Testis (tissue), 5 donors: ENCODE results near the gene CHRD. TPM values are rescaled to one million over a fixed set of nuclear protein-coding genes. Genes with fewer than 3 reads are reported as not detected.
A peak's percentile ranks its signal among the peaks of the same experiment; 100 is the strongest.

Experiments used
- DNase-seq: peaks from one replicate; pipeline ENCODE4 v3.0.0-alpha.2; 2019
- H3K27ac ChIP-seq, 2 donors: fragments of 200-600 bp; sonication (generic); one replicate each; pipeline ENCODE4 v1.5.1; 2019
- H3K27me3 ChIP-seq: fragments of 200-600 bp; sonication (generic); one replicate; pipeline ENCODE4 v1.5.1; 2019
- H3K36me3 ChIP-seq: fragments of 200-600 bp; sonication (generic); one replicate; pipeline ENCODE4 v1.5.1; 2017; ENCODE audit warnings: low read depth; ENCODE audit errors: missing control alignments
- H3K4me1 ChIP-seq: fragments of 200-600 bp; sonication (generic); one replicate; pipeline ENCODE4 v1.5.1; 2019
- H3K4me3 ChIP-seq, 2 donors: fragments of 200-600 bp; sonication (generic); one replicate each; pipeline ENCODE4 v1.5.1; 2017 to 2019
- H3K9me3 ChIP-seq: fragments of 200-600 bp; sonication (generic); one replicate; pipeline ENCODE4 v1.5.1; 2017
- POLR2A ChIP-seq: fragments of 450-650 bp; IDR thresholded peaks from one replicate; pipeline ENCODE4 v1.6.1; 2017; ENCODE audit warnings: antibody characterized with exemption, mild to moderate bottlenecking, moderate library complexity
- WGBS, 2 donors: methylation state at CpG; one replicate each; pipeline ENCODE4 v1.1.5; 2018; 5-methylcytosine and 5-hydroxymethylcytosine counted together
- intact Hi-C: fragments of 100-400 bp; cut with DNase I; formaldehyde crosslinking; loops from one replicate; pipeline ENCODE4 v1.15.1; 2023; ENCODE audit warnings: low total_unique reads
- long read RNA-seq, 2 donors: transcript quantifications; one replicate each; lab custom pipeline, GENCODE V29; 2026
- polyA plus RNA-seq: library from polyadenylated mRNA; stranded (reverse); fragments of 350-450 nt; fragmentation: Illumina TruSeq; extraction: RNeasy Lipid Tissue Mini Kit (QIAGEN cat#74804); gene quantifications from one replicate; pipeline ENCODE4 v1.2.3, GENCODE V29; 2014; ENCODE audit warnings: low read depth, low replicate concordance; ENCODE audit not compliant: insufficient read depth
- total RNA-seq, 2 donors: library from RNA; depleted of rRNA; stranded (reverse); fragments of >200 nt; gene quantifications; one replicate each; pipeline ENCODE4 v1.2.3, GENCODE V29; 2016
- TF ChIP-seq, protein P1 (sequence below), 3 experiments: fragments of 450-650 bp in 2 of 3; fragments of 200-600 bp in 1 of 3; sonication (generic) in 1 of 3; IDR thresholded peaks; one replicate each; pipeline ENCODE4 v1.5.1; 2016 to 2019; ENCODE audit warnings: antibody characterized with exemption in 3 of 3, mild to moderate bottlenecking in 2 of 3, moderate library complexity in 1 of 3

Gene CHRD
- 1 to 10 TPM; 3.5 to 4.3 TPM for total RNA-seq
- polyA plus RNA-seq = 4.3 TPM
- long read RNA-seq, donor 1 = 0 reads
- long read RNA-seq, donor 2 = 0 reads

DNA sequence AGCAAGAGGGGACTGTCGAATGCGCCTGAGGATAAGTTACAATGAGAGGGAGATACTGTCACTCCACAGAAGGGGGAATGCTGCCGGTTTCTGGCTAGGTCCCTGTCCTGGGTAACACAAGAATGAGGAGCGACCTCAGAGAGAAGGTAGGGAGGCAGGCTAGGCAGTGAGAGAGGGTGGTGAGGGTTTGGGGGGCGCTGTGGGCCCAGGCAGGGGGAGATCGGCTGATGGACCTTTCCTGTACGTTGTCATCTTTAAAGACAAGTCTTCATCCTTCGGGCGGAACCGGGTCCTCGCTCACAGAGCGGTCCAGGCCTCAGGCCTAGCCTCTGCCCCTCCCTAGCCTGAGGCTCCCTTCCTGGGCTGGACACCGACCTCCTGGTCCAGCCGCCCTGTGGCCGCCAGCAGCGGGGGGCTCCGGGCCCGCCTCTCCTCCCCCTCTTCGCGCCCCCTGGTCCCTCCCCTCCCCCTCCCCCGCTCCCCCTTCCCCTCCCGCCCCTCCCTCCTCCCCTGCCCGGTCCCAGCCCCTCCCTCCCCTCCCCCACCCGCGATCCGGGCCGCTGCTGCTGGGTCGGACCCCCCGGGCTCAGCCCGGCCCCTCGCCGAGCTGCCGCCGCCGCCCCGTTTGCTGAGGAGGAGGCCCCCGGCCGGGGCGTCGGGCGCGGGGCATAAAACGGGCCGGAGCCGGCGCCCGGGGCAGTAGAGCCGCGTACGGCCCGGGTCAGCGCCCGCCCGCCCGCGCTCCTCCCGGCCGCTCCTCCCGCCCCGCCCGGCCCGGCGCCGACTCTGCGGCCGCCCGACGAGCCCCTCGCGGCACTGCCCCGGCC is at the start of gene CHRD:
TSS of gene CHRD (plus strand) at position 697 of the 827 bp plus-strand sequence. CDS start 265 bp downstream, outside the sequence.
- Histone ChIP-seq H3K9me3 (no peaks in the 10 kb centered on the region), H3K27ac (peak within 1 kb of the TSS; percentile 19 to 53), H3K27me3 (no peaks in the 10 kb centered on the region), H3K4me1 (peaks cover 15% of the 10 kb centered on the region), H3K36me3 (no peaks in the 10 kb centered on the region), H3K4me3 (peak within 1 kb of the TSS; percentile 31 to 51)
- DNase-seq = no peak
- WGBS, 2 donors = 21 to 25% methylated on average over 15 to 17 of the region's 71 CpGs
- TF ChIP-seq, protein P1, sequence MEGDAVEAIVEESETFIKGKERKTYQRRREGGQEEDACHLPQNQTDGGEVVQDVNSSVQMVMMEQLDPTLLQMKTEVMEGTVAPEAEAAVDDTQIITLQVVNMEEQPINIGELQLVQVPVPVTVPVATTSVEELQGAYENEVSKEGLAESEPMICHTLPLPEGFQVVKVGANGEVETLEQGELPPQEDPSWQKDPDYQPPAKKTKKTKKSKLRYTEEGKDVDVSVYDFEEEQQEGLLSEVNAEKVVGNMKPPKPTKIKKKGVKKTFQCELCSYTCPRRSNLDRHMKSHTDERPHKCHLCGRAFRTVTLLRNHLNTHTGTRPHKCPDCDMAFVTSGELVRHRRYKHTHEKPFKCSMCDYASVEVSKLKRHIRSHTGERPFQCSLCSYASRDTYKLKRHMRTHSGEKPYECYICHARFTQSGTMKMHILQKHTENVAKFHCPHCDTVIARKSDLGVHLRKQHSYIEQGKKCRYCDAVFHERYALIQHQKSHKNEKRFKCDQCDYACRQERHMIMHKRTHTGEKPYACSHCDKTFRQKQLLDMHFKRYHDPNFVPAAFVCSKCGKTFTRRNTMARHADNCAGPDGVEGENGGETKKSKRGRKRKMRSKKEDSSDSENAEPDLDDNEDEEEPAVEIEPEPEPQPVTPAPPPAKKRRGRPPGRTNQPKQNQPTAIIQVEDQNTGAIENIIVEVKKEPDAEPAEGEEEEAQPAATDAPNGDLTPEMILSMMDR (IDR thresholded peaks at IDR 0.05) = no peak
- no peak for TF ChIP-seq POLR2A
- intact Hi-C loops = loop anchor here (10.0 kb wide), 1 partner anchor 165 kb away; no protein-coding TSS in a partner anchor

DNA sequence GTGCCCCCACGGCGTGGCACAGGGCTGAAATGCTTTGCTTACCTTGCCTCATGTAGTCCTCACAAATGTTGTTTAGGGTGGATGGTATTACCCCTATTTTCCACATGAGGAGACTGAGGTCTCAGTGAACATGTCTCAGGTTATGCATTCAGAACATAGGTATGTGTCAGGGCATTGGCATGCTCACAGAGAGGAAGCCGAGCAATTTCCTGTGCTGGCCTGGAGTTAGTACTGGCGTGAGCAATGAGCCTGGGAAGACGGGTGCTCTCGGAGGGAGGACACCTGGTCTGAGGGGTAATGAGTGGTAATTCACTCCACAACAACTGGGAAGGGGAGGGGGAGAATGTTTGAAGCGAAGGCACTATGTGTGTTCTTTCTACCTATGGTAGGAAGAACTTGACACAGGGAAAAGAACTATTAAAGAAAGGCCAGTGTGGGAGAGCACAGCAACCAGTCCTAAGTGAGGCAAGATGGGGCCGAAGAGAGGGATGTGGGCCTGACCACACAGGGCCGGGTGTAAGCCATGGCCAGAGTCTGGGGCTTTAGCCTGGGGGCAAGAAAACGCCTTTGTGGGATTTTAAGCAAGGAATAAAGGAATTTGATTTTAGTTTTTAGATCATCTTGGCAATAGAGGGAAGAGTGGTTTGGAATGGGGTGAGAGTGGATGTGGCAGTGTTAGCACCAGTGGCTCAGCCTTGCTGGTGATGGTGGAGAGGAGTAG is 47.3 kb upstream of the CHRD start:
- intact Hi-C loops = no loop called here
- Histone ChIP-seq H3K27ac (no peak overlapping the region), H3K4me3 (no peak overlapping the region), H3K4me1 (peaks cover 14% of the 10 kb centered on the region), H3K9me3 (no peaks in the 10 kb centered on the region), H3K36me3 (peaks cover 3% of the 10 kb centered on the region), H3K27me3 (no peaks in the 10 kb centered on the region)
- TF ChIP-seq, protein P1 (IDR thresholded peaks at IDR 0.05) = no peak
- TF ChIP-seq POLR2A = no peak
- WGBS, 2 donors = 64 to 81% methylated on average over 8 to 10 of the region's 10 CpGs
- no peak for DNase-seq

DNA sequence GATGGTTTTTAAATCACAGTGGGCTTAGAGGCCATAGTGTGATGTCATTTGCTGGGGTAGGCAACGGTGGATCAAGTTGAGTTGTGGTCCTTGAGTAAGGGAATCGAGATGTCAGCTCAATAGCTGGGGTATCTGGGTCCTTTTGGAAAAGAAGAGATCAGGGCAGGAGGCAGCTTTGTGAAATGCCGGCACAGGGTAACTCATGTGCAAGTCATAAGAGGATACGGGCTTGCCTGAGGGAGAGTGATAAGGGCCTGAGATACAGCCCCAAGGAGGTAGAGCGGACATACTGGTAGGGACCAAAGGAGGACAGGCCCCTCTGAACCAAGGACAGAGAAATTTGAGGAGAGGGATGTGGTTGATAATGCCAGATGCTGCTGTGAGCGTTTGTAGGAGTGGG is 46.7 kb upstream of the CHRD start:
- TF ChIP-seq POLR2A = no peak
- TF ChIP-seq, protein P1 (IDR thresholded peaks at IDR 0.05) = no peak
- peaks cover 3% of the 10 kb centered on the region for H3K36me3 ChIP-seq
- WGBS, 2 donors = 81 to 88% methylated on average over 6 of the region's 6 CpGs

DNA sequence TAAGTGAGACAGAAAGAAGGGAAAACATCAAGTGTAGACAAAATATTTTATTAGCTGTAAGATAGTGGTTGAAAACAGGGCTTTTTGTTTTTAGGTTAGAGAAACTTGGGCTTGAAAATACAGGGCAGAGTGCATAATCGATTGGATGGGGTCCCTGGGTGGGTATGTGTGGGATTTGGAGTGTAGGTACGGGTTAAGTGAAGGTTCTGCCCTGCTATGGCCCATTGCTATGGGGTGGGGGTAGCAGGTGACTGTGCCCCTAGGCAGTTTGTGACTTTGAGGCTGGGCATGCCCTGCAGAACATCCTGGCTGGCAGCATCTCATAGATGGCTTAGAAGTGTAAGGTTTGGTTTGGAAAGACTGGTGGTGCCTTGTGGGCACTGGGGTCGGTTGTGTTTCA is 46.2 kb upstream of the CHRD start:
- 81 to 85% methylated on average over 3 of the region's 3 CpGs for WGBS, 2 donors
- no peak for DNase-seq
- Histone ChIP-seq H3K36me3 (peaks cover 3% of the 10 kb centered on the region), H3K4me1 (peaks cover 26% of the 10 kb centered on the region), H3K27ac (no peak overlapping the region), H3K27me3 (no peaks in the 10 kb centered on the region), H3K9me3 (no peaks in the 10 kb centered on the region), H3K4me3 (no peak overlapping the region)
- intact Hi-C loops = no loop called here
- TF ChIP-seq POLR2A = no peak
- TF ChIP-seq, protein P1 (IDR thresholded peaks at IDR 0.05) = no peak

More for the DNA sequence above, 46.7 kb upstream of the CHRD start:
- Histone ChIP-seq H3K4me1 (peaks cover 21% of the 10 kb centered on the region), H3K4me3 (no peak overlapping the region), H3K27ac (no peak overlapping the region), H3K9me3 (no peaks in the 10 kb centered on the region), H3K27me3 (no peaks in the 10 kb centered on the region)
- no peak for DNase-seq
- intact Hi-C loops = no loop called here
